H1 (cell line): ENCODE measurements around the gene PPP1R27. TPM values are rescaled to one million over a fixed set of nuclear protein-coding genes. Genes with fewer than 3 reads are reported as not detected.

Experiments used
- CTCF ChIA-PET: fragments of 300-600 bp; sonication (Branson Sonifier 250); formaldehyde crosslinking; loops from one replicate; lab custom pipeline; 2021; ENCODE audit not compliant: partially characterized antibody; lab: Charles Lee
- POLR2A ChIA-PET: fragments of 300-600 bp; sonication (Branson Sonifier 250); formaldehyde crosslinking; loops from one replicate; lab custom pipeline; 2021; ENCODE audit warnings: inconsistent platforms; ENCODE audit not compliant: partially characterized antibody; lab: Charles Lee
- DNase-seq, 2 experiments: peaks; one replicate each; pipeline versions ENCODE4 v3.0.0 to v3.0.0-alpha.2; 2010 to 2022; ENCODE audit warnings: low spot score in 2 of 2, low read depth in 1 of 2, mixed read lengths in 1 of 2
- FAIRE-seq: peaks from 2 replicates; lab custom pipeline; 2011; peaks lifted over from hg19 to GRCh38; lab: Jason Lieb, UNC
- H2AFZ ChIP-seq: 2 replicates; pipeline ENCODE4 v1.8.1; 2012; ENCODE audit warnings: low read length, inconsistent platforms
- H2AK5ac ChIP-seq: 2 replicates; pipeline ENCODE4 v1.6.1; 2013; ENCODE audit warnings: low read depth, low read length
- H2BK120ac ChIP-seq: replicated peaks from 2 replicates; pipeline ENCODE3; 2013; ENCODE audit warnings: low read depth, low read length, inconsistent platforms
- H2BK12ac ChIP-seq: 2 replicates; pipeline ENCODE4 v1.6.1; 2013; ENCODE audit warnings: low read depth, low read length
- H2BK15ac ChIP-seq: 2 replicates; pipeline ENCODE4 v1.6.1; 2013; ENCODE audit warnings: low read length
- H2BK20ac ChIP-seq: 2 replicates; pipeline ENCODE4 v1.6.1; 2013; ENCODE audit warnings: low read length
- H2BK5ac ChIP-seq: 2 replicates; pipeline ENCODE4 v1.6.1; 2013; ENCODE audit warnings: low read depth, low read length
- H3K14ac ChIP-seq: 2 replicates; pipeline ENCODE4 v1.6.1; 2013; ENCODE audit warnings: inconsistent platforms; ENCODE audit not compliant: insufficient read length
- H3K18ac ChIP-seq: 2 replicates; pipeline ENCODE4 v1.6.1; 2013; ENCODE audit warnings: low read length; ENCODE audit errors: extremely low read depth
- H3K23ac ChIP-seq: 2 replicates; pipeline ENCODE4 v1.6.1; 2013; ENCODE audit warnings: inconsistent platforms; ENCODE audit not compliant: insufficient read length
- H3K23me2 ChIP-seq: 2 replicates; pipeline ENCODE4 v1.6.1; 2013; ENCODE audit warnings: low read depth, low read length
- H3K27ac ChIP-seq: 2 replicates; pipeline ENCODE4 v1.6.1; 2011; ENCODE audit warnings: low read depth, low read length, inconsistent platforms
- H3K27me3 ChIP-seq, 4 experiments: replicated peaks in 1 of 4; 1 replicate in 1 of 4; 2 replicates in 3 of 4; pipeline versions ENCODE4 v1.6.1 to v1.8.1; 2011 to 2013; ENCODE audit warnings: low read length in 3 of 4, mild to moderate bottlenecking in 3 of 4, inconsistent platforms in 2 of 4, mixed read lengths in 2 of 4, moderate library complexity in 1 of 4; ENCODE audit not compliant: control insufficient read depth in 3 of 4, insufficient read depth in 3 of 4; ENCODE audit errors: extremely low read depth in 1 of 4
- H3K36me3 ChIP-seq, 4 experiments: 2 replicates each; pipeline versions ENCODE4 v1.6.1 to v1.8.1; 2011 to 2013; ENCODE audit warnings: mild to moderate bottlenecking in 4 of 4, low read length in 3 of 4, moderate library complexity in 2 of 4, control low read depth in 1 of 4, inconsistent platforms in 1 of 4; ENCODE audit not compliant: insufficient read depth in 4 of 4, control insufficient read depth in 2 of 4
- H3K4ac ChIP-seq: replicated peaks from 2 replicates; pipeline ENCODE3; 2013; ENCODE audit warnings: low read length, low read depth, mixed read lengths, inconsistent platforms; ENCODE audit not compliant: insufficient read length
- H3K4me1 ChIP-seq, 4 experiments: replicated peaks in 1 of 4; 1 replicate in 1 of 4; 2 replicates in 3 of 4; pipeline versions ENCODE4 v1.6.1 to v1.8.1; 2011 to 2013; ENCODE audit warnings: low read length in 3 of 4, inconsistent platforms in 2 of 4, mixed read lengths in 1 of 4; ENCODE audit not compliant: insufficient read depth in 4 of 4, control insufficient read depth in 3 of 4
- H3K4me2 ChIP-seq, 2 experiments: 2 replicates each; pipeline versions ENCODE4 v1.6.1 to v1.8.1; 2011 to 2013; ENCODE audit warnings: low read depth in 2 of 2, low read length in 2 of 2, control low read depth in 1 of 2, inconsistent platforms in 1 of 2, mild to moderate bottlenecking in 1 of 2; ENCODE audit not compliant: insufficient read depth in 1 of 2
- H3K4me3 ChIP-seq, 4 experiments: fragments of 200-600, 300-600 bp in 1 of 4; sonication (generic), shearing (Covaris generic), sonication (Bioruptor Twin) in 1 of 4; 2 replicates each; pipeline versions ENCODE4 v1.5.1 to v1.8.1; 2011 to 2016; ENCODE audit warnings: low read length in 4 of 4, low read depth in 3 of 4, control low read depth in 2 of 4, inconsistent platforms in 2 of 4, mild to moderate bottlenecking in 2 of 4, mixed read lengths in 1 of 4, moderate library complexity in 1 of 4; ENCODE audit not compliant: insufficient read depth in 2 of 4; ENCODE audit errors: extremely low read depth in 1 of 4
- H3K56ac ChIP-seq: replicated peaks from 2 replicates; pipeline ENCODE3; 2013; ENCODE audit warnings: low read depth, mild to moderate bottlenecking, mixed read lengths, low read length, inconsistent platforms; ENCODE audit not compliant: insufficient read length
- H3K79me1 ChIP-seq: 2 replicates; pipeline ENCODE4 v1.6.1; 2013; ENCODE audit warnings: low read depth, low read length, control low read depth
- H3K79me2 ChIP-seq, 2 experiments: 2 replicates each; pipeline versions ENCODE4 v1.6.1 to v1.8.1; 2012 to 2013; ENCODE audit warnings: low read length in 2 of 2, mild to moderate bottlenecking in 2 of 2, inconsistent platforms in 1 of 2; ENCODE audit not compliant: insufficient read depth in 2 of 2, control insufficient read depth in 1 of 2
- H3K9ac ChIP-seq, 4 experiments: replicated peaks in 1 of 4; 1 replicate in 1 of 4; 2 replicates in 3 of 4; pipeline versions ENCODE4 v1.6.1 to v1.8.1; 2011 to 2013; ENCODE audit warnings: low read depth in 3 of 4, low read length in 3 of 4, control low read depth in 2 of 4, mild to moderate bottlenecking in 2 of 4, moderate library complexity in 2 of 4, inconsistent platforms in 1 of 4; ENCODE audit errors: extremely low read depth in 1 of 4
- H3K9me3 ChIP-seq, 2 experiments: 2 replicates each; pipeline versions ENCODE4 v1.6.1 to v1.8.1; 2012 to 2013; ENCODE audit warnings: mild to moderate bottlenecking in 2 of 2, moderate library complexity in 2 of 2, control low read depth in 1 of 2, inconsistent platforms in 1 of 2, low read depth in 1 of 2, low read length in 1 of 2, mixed read lengths in 1 of 2; ENCODE audit not compliant: insufficient read depth in 2 of 2
- H4K20me1 ChIP-seq, 2 experiments: replicated peaks in 1 of 2; 2 replicates each; pipeline versions ENCODE3 to v1.8.1; 2011 to 2013; ENCODE audit warnings: inconsistent platforms in 2 of 2, low read length in 2 of 2, mild to moderate bottlenecking in 1 of 2; ENCODE audit not compliant: insufficient read depth in 2 of 2, control insufficient read depth in 1 of 2
- H4K5ac ChIP-seq: 2 replicates; pipeline ENCODE4 v1.6.1; 2013; ENCODE audit warnings: low read length, low read depth, mixed read lengths, inconsistent platforms; ENCODE audit not compliant: insufficient read length
- H4K8ac ChIP-seq: 2 replicates; pipeline ENCODE4 v1.8.0; 2013; ENCODE audit warnings: mild to moderate bottlenecking, moderate library complexity, low read length, inconsistent platforms; ENCODE audit not compliant: insufficient read depth; ENCODE audit errors: extremely low read depth
- H4K91ac ChIP-seq: replicated peaks from 2 replicates; pipeline ENCODE3; 2013; ENCODE audit warnings: low read length, mixed read lengths, inconsistent platforms; ENCODE audit not compliant: insufficient read length
- BCL11A ChIP-seq, 2 experiments: IDR thresholded peaks; one replicate each; pipeline ENCODE4 v1.6.1; 2011; ENCODE audit warnings: low read depth in 2 of 2, low read length in 2 of 2, mild to moderate bottlenecking in 2 of 2
- CEBPB ChIP-seq: IDR thresholded peaks from 2 replicates; pipeline ENCODE4 v1.6.1; 2012; ENCODE audit warnings: low read depth, low read length
- NANOG ChIP-seq: IDR thresholded peaks from 2 replicates; pipeline ENCODE4 v1.6.1; 2011; ENCODE audit warnings: low read length, low read depth, mild to moderate bottlenecking, inconsistent platforms; ENCODE audit not compliant: insufficient read depth, poor library complexity, severe bottlenecking
- NRF1 ChIP-seq: IDR thresholded peaks from 2 replicates; pipeline ENCODE4 v1.6.1; 2011; ENCODE audit warnings: mild to moderate bottlenecking, low read depth, low read length, improper control_type of control experiment
- RBBP5 ChIP-seq: IDR thresholded peaks from 2 replicates; pipeline ENCODE4 v1.7.1; 2012; ENCODE audit warnings: low read depth, mild to moderate bottlenecking, inconsistent platforms, low read length, moderate library complexity, borderline replicate concordance
- SIX5 ChIP-seq: IDR thresholded peaks from 2 replicates; pipeline ENCODE4 v1.6.1; 2011; ENCODE audit warnings: mild to moderate bottlenecking, low read depth, low read length
- SP2 ChIP-seq: IDR thresholded peaks from 2 replicates; pipeline ENCODE4 v1.6.1; 2012; ENCODE audit warnings: mild to moderate bottlenecking, low read length, inconsistent platforms
- WGBS, 2 experiments: shearing (Covaris generic) in 1 of 2; methylation state at CpG; one replicate each; pipeline versions ENCODE4 v1.1.6 to v1.1.7; 2013 to 2015; ENCODE audit warnings: low lambda C conversion rate in 2 of 2, mixed read lengths in 2 of 2, inconsistent platforms in 1 of 2, low coverage in 1 of 2, missing lambda C conversion rate in 1 of 2; ENCODE audit not compliant: insufficient replicate concordance in 2 of 2, insufficient coverage in 1 of 2, insufficient read length in 1 of 2; ENCODE audit errors: extremely low coverage in 1 of 2, missing lambda C conversion rate in 1 of 2; 5-methylcytosine and 5-hydroxymethylcytosine counted together
- polyA plus RNA-seq, 7 experiments: library from polyadenylated mRNA; depleted of rRNA in 3 of 7; stranded (reverse) in 5 of 7; unstranded in 2 of 7; fragments of >200 nt in 5 of 7; fragments of 200-250 nt in 2 of 7; gene quantifications; 1 replicate in 5 of 7; 2 replicates in 1 of 7; 4 replicates in 1 of 7; pipeline versions ENCODE4 v1.2.1 to v1.2.3, GENCODE V29; 2011 to 2013; ENCODE audit warnings: missing spikeins in 2 of 7, mixed read lengths in 2 of 7
- total RNA-seq: library from RNA; stranded (reverse); fragmentation: NEBNext Ultra II Directional; extraction: Animal tissue kit (Norgen Biotek cat#: 25700); gene quantifications from 2 replicates; pipeline ENCODE4 v1.2.1, GENCODE V29; 2021
- TF ChIP-seq, protein P1 (sequence below), 3 experiments: IDR thresholded peaks; 1 replicate in 2 of 3; 2 replicates in 1 of 3; pipeline versions ENCODE4 v1.5.1 to v1.6.1; 2011; ENCODE audit warnings: low read length in 3 of 3, mild to moderate bottlenecking in 3 of 3, inconsistent platforms in 2 of 3, low read depth in 1 of 3, moderate library complexity in 1 of 3; ENCODE audit not compliant: insufficient read depth in 1 of 3; ENCODE audit errors: control extremely low read depth in 1 of 3

PPP1R27 gene
- total and polyA plus RNA-seq, 2 of the 8 experiments (the other 6 are each of a cell fraction or from before 2014, with no cell fraction given) = 0.27 TPM; not detected in 1

DNA sequence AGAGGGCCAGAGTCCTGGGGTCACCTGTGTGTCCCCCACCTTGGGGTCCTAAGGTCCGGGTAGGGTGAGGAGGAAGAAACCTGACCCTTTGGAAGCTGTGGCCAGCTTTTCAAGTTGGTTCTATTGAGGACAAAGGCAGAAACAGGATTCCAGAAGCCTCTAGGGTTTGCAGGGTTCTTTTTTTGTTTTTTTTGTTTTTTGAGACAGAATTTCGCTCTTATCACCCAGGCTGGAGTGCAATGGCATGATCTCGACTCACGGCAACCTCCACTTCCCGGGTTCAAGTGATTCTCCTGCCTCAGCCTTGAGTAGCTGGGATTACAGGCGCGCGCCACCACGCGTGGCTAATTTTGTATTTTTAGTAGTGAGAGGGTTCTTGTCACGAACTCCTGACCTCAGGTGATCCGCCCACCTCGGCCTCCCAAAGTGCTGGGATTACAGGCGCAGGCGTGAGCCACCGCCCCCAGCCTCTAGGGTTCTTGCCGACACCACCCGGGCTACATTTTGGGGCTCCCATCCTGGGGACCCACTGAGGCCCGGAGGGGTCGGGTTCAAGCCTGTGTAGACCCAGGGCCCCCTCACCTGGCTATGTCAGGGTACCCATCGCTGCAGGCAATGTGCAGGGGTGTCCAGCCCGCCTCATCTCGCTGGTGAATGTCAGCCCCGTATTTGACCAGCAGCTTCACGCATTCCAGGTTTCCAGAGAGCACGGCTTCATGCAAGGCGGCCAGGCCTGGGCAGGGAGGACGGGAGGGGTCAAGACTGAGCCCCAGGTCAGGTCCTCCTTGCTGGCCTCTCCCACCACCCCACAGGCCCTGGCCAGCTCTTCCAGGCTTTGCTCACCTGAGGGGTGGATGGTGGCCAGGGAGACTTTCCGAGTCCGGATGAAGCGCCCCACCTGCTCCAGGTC, 674 bp downstream of the PPP1R27 start:
- Histone ChIP-seq H2BK5ac (peak overlapping the region; percentile 86), H2BK120ac (peak overlapping the region; percentile 33), H3K27ac (peak overlapping the region; percentile 83), H3K56ac (peak overlapping the region; percentile 96), H4K8ac (peak overlapping the region; percentile 98), H2AK5ac (peak overlapping the region; percentile 75; the same call in 1 of the 2 replicates), H3K4me2 (peak overlapping the region; percentile 94 to 95), H3K14ac (peak overlapping the region; percentile 54), H3K9ac (peak overlapping the region; percentile 80 to 93 (median 86)), H3K79me1 (peaks cover 13% of the 10 kb centered on the region), H4K5ac (peak overlapping the region; percentile 83), H2BK20ac (no peak overlapping the region), H3K27me3 (0 out of 7 replicates have a peak, but pooled peaks cover 0 to 2% (median 0%) of the 10 kb centered on the region in 4 experiments), H3K23ac (no peak overlapping the region), H3K4me1 (peaks cover 0 to 15% (median 8%) of the 10 kb centered on the region in 4 experiments; a peak in 4 of 7 replicates), H2AFZ (no peak overlapping the region), H2BK15ac (0 out of 2 replicates have a peak overlapping the region, but pooled peaks have one; percentile 88), H3K4ac (peak overlapping the region; percentile 90), H4K91ac (peak overlapping the region; percentile 91), H3K18ac (peak overlapping the region; percentile 71), H2BK12ac (peak overlapping the region; percentile 75; the same call in 1 of the 2 replicates), H3K79me2 (peaks cover 0 to 15% of the 10 kb centered on the region in 2 experiments; a peak in 1 of 4 replicates), H3K4me3 (peak overlapping the region; percentile 81 to 88 (median 85)), H3K9me3 (no peaks in the 10 kb centered on the region), H3K36me3 (no peaks in the 10 kb centered on the region; a peak in 1 of 8 replicates), H3K23me2 (peaks cover 8% of the 10 kb centered on the region), H4K20me1 (peaks cover 0 to 12% of the 10 kb centered on the region in 2 experiments)
- ChIA-PET POLR2A (interaction anchor here (0.9 to 5.0 kb wide), 16 partner anchors 9 to 132 kb away, joined by 4 to 37 read pairs (median 6); partner anchors contain the start of genes ARHGDIA and MRPL12), CTCF (interaction anchor here (0.7 to 2.5 kb wide), 8 partner anchors 12 to 168 kb away, joined by 3 to 10 read pairs (median 4); partner anchors contain the start of gene P4HB)
- DNase-seq (no peak), FAIRE-seq (no peak)
- 87% methylated on average over 31 of the region's 31 CpGs; no CpG with 5 or more reads in 1 of the 2 experiments for WGBS, 2 experiments
- TF ChIP-seq, protein P1, sequence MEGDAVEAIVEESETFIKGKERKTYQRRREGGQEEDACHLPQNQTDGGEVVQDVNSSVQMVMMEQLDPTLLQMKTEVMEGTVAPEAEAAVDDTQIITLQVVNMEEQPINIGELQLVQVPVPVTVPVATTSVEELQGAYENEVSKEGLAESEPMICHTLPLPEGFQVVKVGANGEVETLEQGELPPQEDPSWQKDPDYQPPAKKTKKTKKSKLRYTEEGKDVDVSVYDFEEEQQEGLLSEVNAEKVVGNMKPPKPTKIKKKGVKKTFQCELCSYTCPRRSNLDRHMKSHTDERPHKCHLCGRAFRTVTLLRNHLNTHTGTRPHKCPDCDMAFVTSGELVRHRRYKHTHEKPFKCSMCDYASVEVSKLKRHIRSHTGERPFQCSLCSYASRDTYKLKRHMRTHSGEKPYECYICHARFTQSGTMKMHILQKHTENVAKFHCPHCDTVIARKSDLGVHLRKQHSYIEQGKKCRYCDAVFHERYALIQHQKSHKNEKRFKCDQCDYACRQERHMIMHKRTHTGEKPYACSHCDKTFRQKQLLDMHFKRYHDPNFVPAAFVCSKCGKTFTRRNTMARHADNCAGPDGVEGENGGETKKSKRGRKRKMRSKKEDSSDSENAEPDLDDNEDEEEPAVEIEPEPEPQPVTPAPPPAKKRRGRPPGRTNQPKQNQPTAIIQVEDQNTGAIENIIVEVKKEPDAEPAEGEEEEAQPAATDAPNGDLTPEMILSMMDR (IDR thresholded peaks at IDR 0.05; ENCODE audit: control extremely low read depth in 1 of 3, insufficient read depth in 1 of 3, low read depth in 1 of 3, low read length in 3 of 3) = no peak
- TF ChIP-seq SP2 (no peak), NRF1 (no peak), BCL11A (IDR thresholded peaks at IDR 0.05; ENCODE audit: low read depth in 2 of 2, low read length in 2 of 2) (no peak), CEBPB (no peak), SIX5 (no peak), RBBP5 (no peak), NANOG (no peak)
